Fibroblast of skin of right quadriceps (primary cell): ENCODE results near the gene RTN3.
"Not testable (repeated sequence)": the region's sequence is repeated elsewhere in the genome, so short reads cannot be mapped to it uniquely, and the experiment has no call there.

Experiments used
- DNase-seq: peaks from one replicate; pipeline ENCODE4 v3.0.0-alpha.2; 2013

The RTN3 gene

DNA sequence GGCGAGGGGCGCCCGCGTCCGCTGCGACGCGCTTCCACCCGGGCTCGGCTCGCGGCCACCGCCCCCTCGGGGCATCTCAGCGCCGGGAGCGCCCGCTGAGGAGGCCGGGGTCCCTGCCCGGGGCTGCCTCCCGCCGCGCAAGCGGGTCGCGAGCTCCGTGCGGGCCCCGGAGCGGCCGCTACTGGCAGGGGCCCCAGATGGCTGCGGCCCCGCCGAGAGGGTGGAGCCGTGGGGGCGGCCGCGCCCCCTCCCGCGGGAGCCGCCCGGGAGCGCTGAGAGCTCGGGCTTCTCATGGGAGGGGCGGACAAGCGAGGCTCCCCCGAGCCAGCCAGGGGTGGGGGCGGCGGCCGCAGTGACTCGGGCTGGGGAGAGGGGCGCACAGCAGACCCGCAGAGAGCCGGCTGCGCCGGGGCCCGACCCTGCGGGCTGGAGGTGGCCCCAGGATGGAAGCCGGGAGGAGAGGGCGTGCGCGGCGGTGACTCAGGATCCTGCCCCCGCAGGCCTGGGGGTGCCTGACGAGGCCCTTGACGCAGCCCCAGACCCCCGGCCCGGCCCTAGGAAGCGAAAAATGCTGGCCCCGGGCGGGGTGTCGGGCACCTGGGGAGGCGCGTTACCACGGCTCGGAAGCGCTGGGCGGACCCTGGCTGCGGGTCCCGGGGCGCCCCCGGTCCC is 87.9 kb downstream of the RTN3 start:
- peak; percentile 43 for DNase-seq

DNA sequence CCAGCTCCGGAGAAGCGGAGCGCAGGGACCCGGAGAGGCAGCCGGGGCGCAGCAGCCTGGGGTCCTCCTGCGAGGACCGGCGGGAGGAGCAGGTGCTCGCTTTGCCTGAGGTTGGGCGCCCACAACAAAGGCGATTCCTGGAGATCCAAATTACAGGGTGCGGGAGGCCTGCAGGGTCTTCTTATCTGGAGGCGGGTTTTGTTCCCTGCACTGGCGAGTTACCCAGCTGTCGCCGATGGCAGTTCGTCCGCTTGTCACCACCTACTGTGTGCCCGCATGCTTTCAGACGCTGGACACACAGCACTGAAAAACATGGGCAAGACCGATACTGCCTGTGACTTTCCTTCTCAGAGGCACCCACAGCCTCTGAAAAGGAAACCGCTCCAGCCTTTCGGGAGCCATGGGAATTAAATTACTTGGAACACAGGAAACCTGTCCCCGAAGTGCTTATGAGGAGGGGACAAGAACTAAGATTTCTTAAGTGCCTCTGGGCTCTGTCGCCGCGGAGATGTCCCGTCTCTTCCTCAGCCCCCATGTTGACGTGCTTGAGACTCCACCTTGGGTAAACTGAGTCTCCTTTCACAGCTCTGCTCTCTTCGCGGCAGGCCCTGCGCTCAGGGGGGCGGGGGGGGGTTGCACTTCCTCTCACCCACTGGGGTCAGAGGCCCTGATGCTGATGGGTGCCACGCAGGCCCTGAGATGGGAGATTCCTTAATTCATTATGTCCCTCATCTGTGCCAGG is 88.6 kb downstream of the RTN3 start:
- DNase-seq, result no peak

DNA sequence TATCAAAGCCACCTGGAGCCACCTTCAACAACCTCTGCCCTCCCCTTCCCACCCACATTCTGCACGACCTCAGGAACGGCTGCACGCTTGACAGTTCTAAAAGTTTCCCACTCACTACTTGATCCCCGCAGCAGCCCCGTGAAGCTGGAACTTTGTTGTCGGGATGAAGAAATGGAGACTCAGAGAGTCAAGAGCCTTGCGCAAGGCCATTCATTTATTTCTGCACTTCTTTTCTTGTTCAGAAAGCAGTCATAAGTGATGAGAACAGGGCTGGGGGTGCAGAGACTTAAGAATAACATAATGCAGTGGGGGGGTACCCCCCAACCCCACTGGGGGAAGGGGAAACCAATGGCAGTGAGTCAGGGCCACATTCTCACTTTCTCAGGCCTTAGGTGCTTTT is 89.5 kb downstream of the RTN3 start:
- DNase-seq, result no peak

GRCh38 chr11:63771741-63772318 is 90.5 kb downstream of the RTN3 start:
- DNase-seq, result not testable (repeated sequence)

GRCh38 chr11:63775191-63775590 is 93.9 kb downstream of the RTN3 start:
- DNase-seq, result peak; percentile 55

DNA sequence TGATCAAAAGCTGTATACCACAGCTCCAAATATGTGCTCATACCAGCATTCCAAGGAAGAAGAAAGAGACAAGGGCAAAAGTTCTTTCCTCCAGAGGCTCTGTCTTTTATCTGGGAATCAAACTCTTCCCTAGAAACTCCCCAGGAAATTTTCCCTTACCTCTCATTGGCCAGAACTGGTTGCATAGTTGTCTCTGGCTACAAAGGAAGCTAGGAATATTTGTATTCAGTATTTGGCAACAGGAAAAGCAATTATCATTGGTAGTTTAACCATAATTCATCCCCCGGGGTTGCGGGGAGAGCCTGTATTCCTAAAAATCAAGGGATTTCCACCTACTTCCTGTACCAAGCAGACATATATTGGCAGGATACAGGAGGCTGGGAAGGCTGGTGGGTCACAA is 97.7 kb downstream of the RTN3 start:
- DNase-seq, result peak; percentile 38

DNA sequence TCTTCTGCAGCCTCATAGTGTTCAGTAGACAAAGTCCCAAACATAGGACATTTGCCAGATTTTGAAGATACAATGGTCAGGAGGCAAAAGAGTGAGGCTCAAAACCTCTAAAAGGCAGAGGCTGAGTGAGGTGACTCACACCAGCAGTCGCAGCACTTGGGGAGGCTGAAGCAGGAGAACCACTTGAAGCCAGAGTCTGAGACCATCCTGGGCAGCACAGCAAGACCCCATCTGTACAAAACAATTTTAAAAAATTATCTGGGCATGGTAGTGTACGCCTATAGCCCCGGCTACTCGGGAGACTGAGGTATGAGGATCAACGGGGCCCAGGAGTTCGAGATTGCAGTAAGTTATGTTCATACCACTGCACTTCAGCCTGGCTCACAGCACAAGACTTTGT is 101.4 kb downstream of the RTN3 start:
- no peak for DNase-seq

DNA sequence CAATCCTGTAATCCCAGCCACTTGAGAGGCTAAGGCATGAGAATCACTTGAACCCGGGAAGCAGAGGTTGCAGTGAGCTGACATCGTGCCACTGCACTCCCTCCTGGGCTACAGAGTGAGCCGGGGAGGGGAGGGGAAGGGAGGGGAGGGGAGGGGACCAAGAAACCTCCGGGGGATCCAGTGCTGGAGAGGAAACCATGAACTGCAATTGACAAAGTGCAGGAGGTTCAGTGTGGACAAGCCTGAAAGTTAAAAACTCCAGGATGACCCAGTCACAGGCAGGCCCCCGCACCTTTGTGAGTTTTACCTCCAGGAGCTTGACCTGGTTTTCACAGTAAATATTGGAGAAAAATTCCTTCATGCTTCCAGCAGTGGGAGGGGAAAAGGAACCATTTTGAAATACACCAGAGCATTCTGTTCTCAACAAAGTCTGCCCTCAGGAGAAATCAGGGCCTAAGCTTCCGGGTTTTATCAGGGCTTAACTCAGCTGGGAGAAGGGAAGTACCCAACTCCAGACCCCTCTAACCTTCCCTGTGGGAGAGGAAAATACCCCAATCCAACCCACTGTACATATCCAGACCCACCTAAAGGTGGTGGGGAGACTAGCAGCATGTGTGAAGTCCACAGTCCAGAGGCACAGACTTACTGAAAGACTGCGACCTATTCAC is 102.8 kb downstream of the RTN3 start:
- DNase-seq, result no peak

DNA sequence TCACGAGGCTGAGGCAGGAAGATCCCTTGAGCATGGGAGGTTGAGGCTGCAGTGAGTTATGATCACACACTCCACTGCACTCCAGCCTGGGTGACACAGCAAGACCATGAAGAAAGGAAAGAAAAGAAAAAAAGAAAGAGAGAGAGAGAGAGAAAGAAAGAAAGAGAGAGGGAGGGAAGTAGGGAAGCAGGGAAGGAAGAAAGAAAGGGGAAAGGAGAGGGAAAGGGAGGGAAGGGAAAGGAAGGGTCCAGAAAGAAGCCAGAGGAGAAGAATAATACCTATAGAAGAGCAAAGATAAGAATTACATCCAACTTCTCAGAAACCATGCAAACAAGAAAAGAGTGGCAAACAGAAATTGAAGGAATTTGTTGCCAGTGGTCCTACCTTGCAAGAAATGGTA is 104.5 kb downstream of the RTN3 start:
- DNase-seq, result no peak

DNA sequence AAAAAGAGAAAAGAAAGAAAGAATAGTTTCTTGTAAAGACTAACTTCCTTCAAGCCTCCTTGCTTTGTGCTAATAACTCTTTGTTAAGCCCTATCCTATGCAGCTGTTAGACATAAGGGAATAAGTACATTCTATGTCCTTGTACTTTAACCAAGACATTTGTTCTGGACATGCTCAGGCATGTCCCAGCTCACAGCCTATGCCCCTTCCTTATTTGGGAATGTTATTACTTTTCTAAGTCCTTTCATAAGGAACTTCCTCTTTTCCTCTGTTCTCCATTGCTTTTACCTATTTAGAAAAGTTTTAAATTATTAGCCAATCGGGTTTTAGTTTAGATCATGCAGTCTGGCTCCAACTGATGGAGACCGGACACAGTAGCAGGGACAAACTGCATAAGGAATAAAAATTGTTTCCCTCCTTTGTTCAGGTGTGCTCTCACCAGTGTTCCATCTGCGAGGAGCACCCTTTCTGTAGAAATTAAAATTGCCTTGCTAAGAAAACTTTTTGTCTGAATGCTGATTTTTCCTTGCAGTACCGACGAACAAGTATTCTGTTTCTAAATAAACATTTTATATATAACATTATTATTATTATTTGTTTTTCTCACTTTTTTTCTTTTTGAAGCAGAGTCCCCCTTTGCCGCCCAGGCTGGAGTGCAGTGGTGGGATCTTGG is 110.3 kb downstream of the RTN3 start:
- DNase-seq, result no peak

DNA sequence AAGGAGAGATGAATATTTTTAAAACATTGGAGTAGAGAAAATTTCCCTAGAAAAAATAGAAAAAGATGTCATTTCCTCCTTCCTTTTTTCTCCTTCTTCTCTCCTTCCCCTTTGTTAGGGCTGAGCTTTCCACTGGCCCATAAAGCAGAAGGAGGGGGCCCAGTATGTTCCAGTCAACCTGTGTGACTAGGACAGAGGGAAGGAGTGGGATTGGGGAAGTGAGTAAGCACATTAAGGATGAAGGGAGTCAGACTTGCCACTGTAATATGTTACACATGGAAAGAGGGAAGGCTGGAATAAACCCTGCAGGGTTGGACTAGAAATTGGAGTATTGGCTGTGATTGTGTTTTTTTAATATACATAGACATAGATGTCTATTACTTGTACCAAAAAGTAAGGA is 111.9 kb downstream of the RTN3 start:
- DNase-seq, result no peak

- no peak for DNase-seq
Observed at GRCh38 chr11:63795066-63795465, 113.8 kb downstream of the RTN3 start.

DNA sequence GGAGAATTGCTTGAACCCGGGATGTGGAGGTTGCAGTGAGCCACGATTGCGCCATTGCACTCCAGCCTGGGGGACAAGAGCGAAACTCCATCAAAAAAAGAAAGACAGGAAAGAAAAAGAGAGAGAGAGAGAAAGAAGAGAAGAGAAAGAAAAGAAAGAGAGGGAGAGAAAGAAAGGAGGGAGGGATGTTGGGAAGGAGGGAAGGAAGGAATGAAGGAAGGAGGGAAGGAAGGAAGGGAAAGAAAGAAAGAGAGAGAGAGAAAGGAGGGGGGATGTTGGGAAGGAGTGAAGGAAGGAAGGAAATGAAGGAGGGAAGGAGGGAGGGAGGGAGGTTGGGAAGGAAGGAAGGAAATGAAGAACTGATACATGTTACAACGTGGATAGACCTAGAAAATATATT is 119.6 kb downstream of the RTN3 start:
- DNase-seq, result no peak

DNA sequence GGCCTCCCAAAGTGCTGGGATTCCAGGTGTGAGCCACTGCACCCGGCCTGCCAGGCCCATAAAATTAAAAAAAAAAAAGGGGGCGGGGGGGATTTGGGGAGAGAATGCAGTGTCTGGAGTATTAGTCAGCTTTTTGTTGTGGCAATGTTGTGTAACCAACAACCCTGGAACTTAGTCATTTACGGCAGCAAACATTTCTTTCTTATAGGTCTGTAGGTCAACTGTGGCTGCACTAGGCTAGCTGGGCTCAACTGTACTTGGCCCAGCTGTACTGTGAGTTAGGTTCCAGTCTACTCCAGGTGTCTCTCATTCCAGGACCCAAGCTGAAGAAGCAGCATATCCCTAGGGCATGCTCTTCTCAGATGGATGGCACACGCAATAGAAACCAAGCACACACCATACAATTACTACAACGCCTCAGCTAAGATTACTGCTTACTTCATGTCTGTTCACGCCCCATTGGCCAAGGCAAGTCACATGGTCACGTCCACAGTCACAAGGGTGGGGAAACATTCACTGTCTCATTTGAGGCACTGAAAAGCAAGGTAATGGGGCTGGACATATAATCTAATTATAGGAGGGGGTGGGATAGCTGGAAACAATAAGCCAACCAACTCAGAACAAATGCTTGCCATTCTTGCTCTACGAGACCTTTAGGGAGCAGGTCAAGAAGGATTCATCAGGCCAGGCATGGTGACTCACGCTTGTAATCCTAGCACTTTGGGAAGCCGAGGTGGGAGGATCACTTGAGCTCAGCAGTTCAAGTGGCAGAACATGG is 121.5 kb downstream of the RTN3 start:
- peak; percentile 46 for DNase-seq

DNA sequence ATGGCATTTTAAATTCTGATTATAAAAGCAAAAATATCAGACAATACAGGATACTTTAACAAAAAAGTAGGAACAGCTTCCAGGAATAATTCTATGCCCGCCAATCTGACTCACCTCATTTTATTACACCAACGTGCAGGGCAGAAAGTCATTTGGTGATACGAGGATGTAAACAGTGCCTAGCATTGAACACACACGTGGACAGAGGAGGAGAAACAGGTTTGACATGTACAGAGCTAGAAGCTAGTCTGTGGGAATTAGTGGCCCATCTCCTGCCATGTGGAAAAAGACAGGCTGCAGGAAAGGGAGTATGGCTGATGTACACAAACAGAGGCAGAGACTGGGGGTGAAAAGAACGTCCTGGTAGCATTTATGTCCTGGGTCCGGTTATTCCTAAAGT is 123.0 kb downstream of the RTN3 start:
- DNase-seq, result no peak

GRCh38 chr11:63805844-63806415 is 124.6 kb downstream of the RTN3 start:
- DNase-seq, result peak; percentile 19
